H1 (cell line): Measurements from ENCODE around the gene GABRG3. TPM values are rescaled to one million over a fixed set of nuclear protein-coding genes. Genes with fewer than 3 reads are reported as not detected.

Experiments
- CTCF ChIA-PET: fragments of 300-600 bp; sonication (Branson Sonifier 250); formaldehyde crosslinking; loops from one replicate; lab custom pipeline; 2021; ENCODE audit not compliant: partially characterized antibody; lab: Charles Lee
- POLR2A ChIA-PET: fragments of 300-600 bp; sonication (Branson Sonifier 250); formaldehyde crosslinking; loops from one replicate; lab custom pipeline; 2021; ENCODE audit warnings: inconsistent platforms; ENCODE audit not compliant: partially characterized antibody; lab: Charles Lee
- DNase-seq, 2 experiments: peaks; one replicate each; pipeline versions ENCODE4 v3.0.0 to v3.0.0-alpha.2; 2010 to 2022; ENCODE audit warnings: low spot score in 2 of 2, low read depth in 1 of 2, mixed read lengths in 1 of 2
- FAIRE-seq: peaks from 2 replicates; lab custom pipeline; 2011; peaks lifted over from hg19 to GRCh38; lab: Jason Lieb, UNC
- H2AFZ ChIP-seq: 2 replicates; pipeline ENCODE4 v1.8.1; 2012; ENCODE audit warnings: low read length, inconsistent platforms
- H2AK5ac ChIP-seq: 2 replicates; pipeline ENCODE4 v1.6.1; 2013; ENCODE audit warnings: low read depth, low read length
- H2BK120ac ChIP-seq: replicated peaks from 2 replicates; pipeline ENCODE3; 2013; ENCODE audit warnings: low read depth, low read length, inconsistent platforms
- H2BK12ac ChIP-seq: 2 replicates; pipeline ENCODE4 v1.6.1; 2013; ENCODE audit warnings: low read depth, low read length
- H2BK15ac ChIP-seq: 2 replicates; pipeline ENCODE4 v1.6.1; 2013; ENCODE audit warnings: low read length
- H2BK20ac ChIP-seq: 2 replicates; pipeline ENCODE4 v1.6.1; 2013; ENCODE audit warnings: low read length
- H2BK5ac ChIP-seq: 2 replicates; pipeline ENCODE4 v1.6.1; 2013; ENCODE audit warnings: low read depth, low read length
- H3K14ac ChIP-seq: 2 replicates; pipeline ENCODE4 v1.6.1; 2013; ENCODE audit warnings: inconsistent platforms; ENCODE audit not compliant: insufficient read length
- H3K18ac ChIP-seq: 2 replicates; pipeline ENCODE4 v1.6.1; 2013; ENCODE audit warnings: low read length; ENCODE audit errors: extremely low read depth
- H3K23ac ChIP-seq: 2 replicates; pipeline ENCODE4 v1.6.1; 2013; ENCODE audit warnings: inconsistent platforms; ENCODE audit not compliant: insufficient read length
- H3K23me2 ChIP-seq: 2 replicates; pipeline ENCODE4 v1.6.1; 2013; ENCODE audit warnings: low read depth, low read length
- H3K27ac ChIP-seq: 2 replicates; pipeline ENCODE4 v1.6.1; 2011; ENCODE audit warnings: low read depth, low read length, inconsistent platforms
- H3K27me3 ChIP-seq, 4 experiments: replicated peaks in 1 of 4; 1 replicate in 1 of 4; 2 replicates in 3 of 4; pipeline versions ENCODE4 v1.6.1 to v1.8.1; 2011 to 2013; ENCODE audit warnings: low read length in 3 of 4, mild to moderate bottlenecking in 3 of 4, inconsistent platforms in 2 of 4, mixed read lengths in 2 of 4, moderate library complexity in 1 of 4; ENCODE audit not compliant: control insufficient read depth in 3 of 4, insufficient read depth in 3 of 4; ENCODE audit errors: extremely low read depth in 1 of 4
- H3K36me3 ChIP-seq, 4 experiments: 2 replicates each; pipeline versions ENCODE4 v1.6.1 to v1.8.1; 2011 to 2013; ENCODE audit warnings: mild to moderate bottlenecking in 4 of 4, low read length in 3 of 4, moderate library complexity in 2 of 4, control low read depth in 1 of 4, inconsistent platforms in 1 of 4; ENCODE audit not compliant: insufficient read depth in 4 of 4, control insufficient read depth in 2 of 4
- H3K4ac ChIP-seq: replicated peaks from 2 replicates; pipeline ENCODE3; 2013; ENCODE audit warnings: low read length, low read depth, mixed read lengths, inconsistent platforms; ENCODE audit not compliant: insufficient read length
- H3K4me1 ChIP-seq, 4 experiments: replicated peaks in 1 of 4; 1 replicate in 1 of 4; 2 replicates in 3 of 4; pipeline versions ENCODE4 v1.6.1 to v1.8.1; 2011 to 2013; ENCODE audit warnings: low read length in 3 of 4, inconsistent platforms in 2 of 4, mixed read lengths in 1 of 4; ENCODE audit not compliant: insufficient read depth in 4 of 4, control insufficient read depth in 3 of 4
- H3K4me2 ChIP-seq, 2 experiments: 2 replicates each; pipeline versions ENCODE4 v1.6.1 to v1.8.1; 2011 to 2013; ENCODE audit warnings: low read depth in 2 of 2, low read length in 2 of 2, control low read depth in 1 of 2, inconsistent platforms in 1 of 2, mild to moderate bottlenecking in 1 of 2; ENCODE audit not compliant: insufficient read depth in 1 of 2
- H3K4me3 ChIP-seq, 4 experiments: fragments of 200-600, 300-600 bp in 1 of 4; sonication (generic), shearing (Covaris generic), sonication (Bioruptor Twin) in 1 of 4; 2 replicates each; pipeline versions ENCODE4 v1.5.1 to v1.8.1; 2011 to 2016; ENCODE audit warnings: low read length in 4 of 4, low read depth in 3 of 4, control low read depth in 2 of 4, inconsistent platforms in 2 of 4, mild to moderate bottlenecking in 2 of 4, mixed read lengths in 1 of 4, moderate library complexity in 1 of 4; ENCODE audit not compliant: insufficient read depth in 2 of 4; ENCODE audit errors: extremely low read depth in 1 of 4
- H3K56ac ChIP-seq: replicated peaks from 2 replicates; pipeline ENCODE3; 2013; ENCODE audit warnings: low read depth, mild to moderate bottlenecking, mixed read lengths, low read length, inconsistent platforms; ENCODE audit not compliant: insufficient read length
- H3K79me1 ChIP-seq: 2 replicates; pipeline ENCODE4 v1.6.1; 2013; ENCODE audit warnings: low read depth, low read length, control low read depth
- H3K79me2 ChIP-seq, 2 experiments: 2 replicates each; pipeline versions ENCODE4 v1.6.1 to v1.8.1; 2012 to 2013; ENCODE audit warnings: low read length in 2 of 2, mild to moderate bottlenecking in 2 of 2, inconsistent platforms in 1 of 2; ENCODE audit not compliant: insufficient read depth in 2 of 2, control insufficient read depth in 1 of 2
- H3K9ac ChIP-seq, 4 experiments: replicated peaks in 1 of 4; 1 replicate in 1 of 4; 2 replicates in 3 of 4; pipeline versions ENCODE4 v1.6.1 to v1.8.1; 2011 to 2013; ENCODE audit warnings: low read depth in 3 of 4, low read length in 3 of 4, control low read depth in 2 of 4, mild to moderate bottlenecking in 2 of 4, moderate library complexity in 2 of 4, inconsistent platforms in 1 of 4; ENCODE audit errors: extremely low read depth in 1 of 4
- H3K9me3 ChIP-seq, 2 experiments: 2 replicates each; pipeline versions ENCODE4 v1.6.1 to v1.8.1; 2012 to 2013; ENCODE audit warnings: mild to moderate bottlenecking in 2 of 2, moderate library complexity in 2 of 2, control low read depth in 1 of 2, inconsistent platforms in 1 of 2, low read depth in 1 of 2, low read length in 1 of 2, mixed read lengths in 1 of 2; ENCODE audit not compliant: insufficient read depth in 2 of 2
- H4K20me1 ChIP-seq, 2 experiments: replicated peaks in 1 of 2; 2 replicates each; pipeline versions ENCODE3 to v1.8.1; 2011 to 2013; ENCODE audit warnings: inconsistent platforms in 2 of 2, low read length in 2 of 2, mild to moderate bottlenecking in 1 of 2; ENCODE audit not compliant: insufficient read depth in 2 of 2, control insufficient read depth in 1 of 2
- H4K5ac ChIP-seq: 2 replicates; pipeline ENCODE4 v1.6.1; 2013; ENCODE audit warnings: low read length, low read depth, mixed read lengths, inconsistent platforms; ENCODE audit not compliant: insufficient read length
- H4K8ac ChIP-seq: 2 replicates; pipeline ENCODE4 v1.8.0; 2013; ENCODE audit warnings: mild to moderate bottlenecking, moderate library complexity, low read length, inconsistent platforms; ENCODE audit not compliant: insufficient read depth; ENCODE audit errors: extremely low read depth
- H4K91ac ChIP-seq: replicated peaks from 2 replicates; pipeline ENCODE3; 2013; ENCODE audit warnings: low read length, mixed read lengths, inconsistent platforms; ENCODE audit not compliant: insufficient read length
- BRCA1 ChIP-seq: IDR thresholded peaks from 2 replicates; pipeline ENCODE4 v1.6.1; 2012; ENCODE audit warnings: low read depth, low read length, improper control_type of control experiment
- CTCF ChIP-seq, 3 experiments: IDR thresholded peaks; 1 replicate in 2 of 3; 2 replicates in 1 of 3; pipeline versions ENCODE4 v1.5.1 to v1.6.1; 2011; ENCODE audit warnings: low read length in 3 of 3, mild to moderate bottlenecking in 3 of 3, inconsistent platforms in 2 of 3, low read depth in 1 of 3, moderate library complexity in 1 of 3; ENCODE audit not compliant: insufficient read depth in 1 of 3; ENCODE audit errors: control extremely low read depth in 1 of 3
- HDAC2 ChIP-seq, 2 experiments: fragments of 300-600 bp in 1 of 2; sonication (generic) in 1 of 2; IDR thresholded peaks; 2 replicates each; pipeline ENCODE4 v1.6.1; 2011 to 2012; ENCODE audit warnings: low read depth in 2 of 2, low read length in 2 of 2, mild to moderate bottlenecking in 2 of 2, moderate library complexity in 2 of 2, borderline replicate concordance in 1 of 2, inconsistent platforms in 1 of 2
- KDM4A ChIP-seq: IDR thresholded peaks from one replicate; pipeline ENCODE4 v1.7.1; 2012; ENCODE audit warnings: low read depth, mild to moderate bottlenecking, moderate library complexity, low read length, inconsistent platforms; ENCODE audit not compliant: severe bottlenecking
- MAFK ChIP-seq: IDR thresholded peaks from 2 replicates; pipeline ENCODE4 v1.6.1; 2012; ENCODE audit warnings: low read depth, mild to moderate bottlenecking, improper control_type of control experiment, low read length
- MAX ChIP-seq: IDR thresholded peaks from 2 replicates; pipeline ENCODE4 v1.6.1; 2012; ENCODE audit warnings: inconsistent platforms
- RXRA ChIP-seq: IDR thresholded peaks from 2 replicates; pipeline ENCODE4 v1.6.1; 2011; ENCODE audit warnings: low read depth, mild to moderate bottlenecking, low read length, moderate library complexity; ENCODE audit not compliant: insufficient read depth
- SAP30 ChIP-seq: fragments of 300-600 bp; sonication (generic); IDR thresholded peaks from 2 replicates; pipeline ENCODE4 v1.7.1; 2012; ENCODE audit warnings: low read length, moderate library complexity, mild to moderate bottlenecking, inconsistent platforms; ENCODE audit not compliant: insufficient read depth, insufficient replicate concordance
- SIRT6 ChIP-seq: IDR thresholded peaks from one replicate; pipeline ENCODE4 v1.7.1; 2012; ENCODE audit warnings: low read length, inconsistent platforms
- SIX5 ChIP-seq: IDR thresholded peaks from 2 replicates; pipeline ENCODE4 v1.6.1; 2011; ENCODE audit warnings: mild to moderate bottlenecking, low read depth, low read length
- YY1 ChIP-seq: IDR thresholded peaks from 2 replicates; pipeline ENCODE4 v1.6.1; 2011; ENCODE audit warnings: low read depth, mild to moderate bottlenecking, low read length
- ZNF274 ChIP-seq: IDR thresholded peaks from 2 replicates; pipeline ENCODE4 v1.7.0; 2012; ENCODE audit warnings: low read length, borderline replicate concordance; ENCODE audit errors: extremely low read depth
- WGBS, 2 experiments: shearing (Covaris generic) in 1 of 2; methylation state at CpG; one replicate each; pipeline versions ENCODE4 v1.1.6 to v1.1.7; 2013 to 2015; ENCODE audit warnings: low lambda C conversion rate in 2 of 2, mixed read lengths in 2 of 2, inconsistent platforms in 1 of 2, low coverage in 1 of 2, missing lambda C conversion rate in 1 of 2; ENCODE audit not compliant: insufficient replicate concordance in 2 of 2, insufficient coverage in 1 of 2, insufficient read length in 1 of 2; ENCODE audit errors: extremely low coverage in 1 of 2, missing lambda C conversion rate in 1 of 2; 5-methylcytosine and 5-hydroxymethylcytosine counted together
- polyA plus RNA-seq, 7 experiments: library from polyadenylated mRNA; depleted of rRNA in 3 of 7; stranded (reverse) in 5 of 7; unstranded in 2 of 7; fragments of >200 nt in 5 of 7; fragments of 200-250 nt in 2 of 7; gene quantifications; 1 replicate in 5 of 7; 2 replicates in 1 of 7; 4 replicates in 1 of 7; pipeline versions ENCODE4 v1.2.1 to v1.2.3, GENCODE V29; 2011 to 2013; ENCODE audit warnings: missing spikeins in 2 of 7, mixed read lengths in 2 of 7
- total RNA-seq: library from RNA; stranded (reverse); fragmentation: NEBNext Ultra II Directional; extraction: Animal tissue kit (Norgen Biotek cat#: 25700); gene quantifications from 2 replicates; pipeline ENCODE4 v1.2.1, GENCODE V29; 2021

Gene GABRG3
- total and polyA plus RNA-seq, 2 of the 8 experiments (the other 6 are each of a cell fraction or from before 2014, with no cell fraction given): 0.17 to 0.80 TPM

- Histone ChIP-seq H2AFZ (no peak overlapping the region), H4K8ac (no peak overlapping the region), H2BK120ac (no peak overlapping the region), H4K20me1 (no peaks in the 10 kb centered on the region), H4K91ac (no peak overlapping the region), H3K4me2 (no peak overlapping the region), H3K9ac (no peak overlapping the region), H2BK15ac (no peak overlapping the region), H3K36me3 (no peaks in the 10 kb centered on the region), H3K23me2 (no peaks in the 10 kb centered on the region), H3K79me1 (no peaks in the 10 kb centered on the region), H2AK5ac (no peak overlapping the region), H2BK12ac (no peak overlapping the region), H3K27me3 (no peaks in the 10 kb centered on the region), H3K4me1 (no peaks in the 10 kb centered on the region), H4K5ac (no peak overlapping the region), H3K18ac (no peak overlapping the region), H2BK20ac (no peak overlapping the region), H3K14ac (no peak overlapping the region), H3K9me3 (no peaks in the 10 kb centered on the region), H3K56ac (no peak overlapping the region), H3K27ac (no peak overlapping the region), H3K23ac (no peak overlapping the region), H3K4me3 (no peak overlapping the region), H2BK5ac (no peak overlapping the region), H3K4ac (no peak overlapping the region), H3K79me2 (no peaks in the 10 kb centered on the region)
- 83% methylated on average over 4 of the region's 4 CpGs; no CpG with 5 or more reads in 1 of the 2 experiments for WGBS, 2 experiments
- POLR2A ChIA-PET: no interaction called here
- DNase-seq: no peak
- no peak for FAIRE-seq
- CTCF ChIA-PET: no interaction called here
- no peak for TF ChIP-seq SAP30
- no peak for TF ChIP-seq MAFK
- no peak for TF ChIP-seq RXRA
- no peak for TF ChIP-seq SIRT6
- no peak for TF ChIP-seq CTCF (IDR thresholded peaks at IDR 0.05; ENCODE audit: control extremely low read depth in 1 of 3, insufficient read depth in 1 of 3, low read depth in 1 of 3, low read length in 3 of 3)
- TF ChIP-seq KDM4A: no peak
- TF ChIP-seq BRCA1: no peak
- TF ChIP-seq SIX5: no peak
- no peak for TF ChIP-seq YY1
- TF ChIP-seq MAX: no peak
- TF ChIP-seq ZNF274: no peak
- no peak for TF ChIP-seq HDAC2 (IDR thresholded peaks at IDR 0.05; ENCODE audit: borderline replicate concordance in 1 of 2, low read depth in 2 of 2, low read length in 2 of 2)
These were observed 251.5 kb downstream of the GABRG3 start for GRCh38 chr15:27222479-27222878.
